ENCODE results near the gene FAM13A. TPM values are rescaled to one million over a fixed set of nuclear protein-coding genes. Genes with fewer than 3 reads are reported as not detected.

FAM13A gene
- total and polyA plus RNA-seq, 10 of the 15 experiments (the other 5 are each of a cell fraction or from before 2014, with no cell fraction given) = 0.05 to 1.8 (median 0.27) TPM; not detected in 1

DNA sequence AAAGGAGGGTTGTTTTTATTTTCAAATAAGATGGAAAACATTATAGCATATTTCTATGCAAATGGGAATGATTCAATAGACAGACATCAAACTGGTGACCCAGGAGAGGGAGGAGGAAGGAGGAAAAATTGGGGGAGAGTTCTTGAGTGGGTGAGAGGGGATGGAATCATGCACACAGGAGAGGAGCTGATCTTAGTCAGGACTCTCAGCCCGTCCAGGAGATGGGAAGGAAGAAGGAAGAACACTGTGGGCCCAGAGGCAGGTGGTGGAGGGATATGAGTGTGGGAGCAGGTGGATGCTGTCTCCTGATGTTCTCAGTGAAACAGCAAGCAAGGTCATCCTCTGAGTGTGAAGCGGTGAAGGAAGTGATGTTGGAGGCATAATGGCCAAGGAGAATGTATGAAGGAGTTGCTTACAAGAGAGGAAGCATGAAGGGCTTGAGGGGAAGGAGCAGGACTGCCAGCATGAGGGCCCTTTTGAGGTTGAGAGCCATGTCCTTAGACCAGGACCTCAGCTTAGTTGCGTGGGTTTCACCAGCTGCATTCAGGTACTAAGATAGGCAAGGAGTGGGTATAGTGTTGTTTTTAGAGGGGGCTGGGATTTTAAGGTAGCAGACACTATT, 197.7 kb downstream of the FAM13A start:
- in situ Hi-C loops (cut with MboI) = no loop called here
- ChIA-PET SMC1A (ENCODE audit: uncharacterized antibody, unreplicated experiment) (interaction anchor here (1.0 to 3.6 kb wide), 13 partner anchors 11 to 164 kb away, joined by 3 to 28 read pairs (median 3); no protein-coding TSS in a partner anchor), RAD21 (ENCODE audit: unreplicated experiment) (interaction anchor here (0.6 to 1.7 kb wide), 3 partner anchors 40 to 49 kb away, joined by 3 to 6 read pairs (median 5); no protein-coding TSS in a partner anchor), POLR2A (interaction anchor here (0.7 to 1.9 kb wide), 3 partner anchors 12 to 53 kb away, joined by 3 to 4 read pairs (median 4); no protein-coding TSS in a partner anchor), CTCF (interaction anchor here (0.9 to 1.9 kb wide), 7 partner anchors 21 to 320 kb away, joined by 3 to 6 read pairs (median 3); no protein-coding TSS in a partner anchor)
- TF ChIP-seq ASH2L (IDR thresholded peaks at IDR 0.05; ENCODE audit: borderline replicate concordance, low read depth) = no peak
- TF ChIP-seq, protein P1, sequence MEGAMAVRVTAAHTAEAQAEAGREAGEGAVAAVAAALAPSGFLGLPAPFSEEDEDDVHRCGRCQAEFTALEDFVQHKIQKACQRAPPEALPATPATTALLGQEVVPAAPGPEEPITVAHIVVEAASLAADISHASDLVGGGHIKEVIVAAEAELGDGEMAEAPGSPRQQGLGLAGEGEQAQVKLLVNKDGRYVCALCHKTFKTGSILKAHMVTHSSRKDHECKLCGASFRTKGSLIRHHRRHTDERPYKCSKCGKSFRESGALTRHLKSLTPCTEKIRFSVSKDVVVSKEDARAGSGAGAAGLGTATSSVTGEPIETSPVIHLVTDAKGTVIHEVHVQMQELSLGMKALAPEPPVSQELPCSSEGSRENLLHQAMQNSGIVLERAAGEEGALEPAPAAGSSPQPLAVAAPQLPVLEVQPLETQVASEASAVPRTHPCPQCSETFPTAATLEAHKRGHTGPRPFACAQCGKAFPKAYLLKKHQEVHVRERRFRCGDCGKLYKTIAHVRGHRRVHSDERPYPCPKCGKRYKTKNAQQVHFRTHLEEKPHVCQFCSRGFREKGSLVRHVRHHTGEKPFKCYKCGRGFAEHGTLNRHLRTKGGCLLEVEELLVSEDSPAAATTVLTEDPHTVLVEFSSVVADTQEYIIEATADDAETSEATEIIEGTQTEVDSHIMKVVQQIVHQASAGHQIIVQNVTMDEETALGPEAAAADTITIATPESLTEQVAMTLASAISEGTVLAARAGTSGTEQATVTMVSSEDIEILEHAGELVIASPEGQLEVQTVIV (IDR thresholded peaks at IDR 0.05; ENCODE audit: borderline replicate concordance, partially characterized antibody) = no peak
- TF ChIP-seq TCF12 (IDR thresholded peaks at IDR 0.05; ENCODE audit: low read depth, low read length) = no peak
- TF ChIP-seq RBBP5 (conservative IDR thresholded peaks at IDR 0.05) = no peak
- TF ChIP-seq SUZ12 (IDR thresholded peaks at IDR 0.05; ENCODE audit: unreplicated experiment) = no peak
- no peak for TF ChIP-seq ETV6 (conservative IDR thresholded peaks at IDR 0.05 in 1 of 2, IDR thresholded peaks at IDR 0.05 in 1 of 2; ENCODE audit: borderline replicate concordance in 1 of 2, low read depth in 1 of 2)
- TF ChIP-seq HDGF (IDR thresholded peaks at IDR 0.05) = peak; percentile 80; the same call in 1 of the 2 replicates
- TF ChIP-seq, protein P2, sequence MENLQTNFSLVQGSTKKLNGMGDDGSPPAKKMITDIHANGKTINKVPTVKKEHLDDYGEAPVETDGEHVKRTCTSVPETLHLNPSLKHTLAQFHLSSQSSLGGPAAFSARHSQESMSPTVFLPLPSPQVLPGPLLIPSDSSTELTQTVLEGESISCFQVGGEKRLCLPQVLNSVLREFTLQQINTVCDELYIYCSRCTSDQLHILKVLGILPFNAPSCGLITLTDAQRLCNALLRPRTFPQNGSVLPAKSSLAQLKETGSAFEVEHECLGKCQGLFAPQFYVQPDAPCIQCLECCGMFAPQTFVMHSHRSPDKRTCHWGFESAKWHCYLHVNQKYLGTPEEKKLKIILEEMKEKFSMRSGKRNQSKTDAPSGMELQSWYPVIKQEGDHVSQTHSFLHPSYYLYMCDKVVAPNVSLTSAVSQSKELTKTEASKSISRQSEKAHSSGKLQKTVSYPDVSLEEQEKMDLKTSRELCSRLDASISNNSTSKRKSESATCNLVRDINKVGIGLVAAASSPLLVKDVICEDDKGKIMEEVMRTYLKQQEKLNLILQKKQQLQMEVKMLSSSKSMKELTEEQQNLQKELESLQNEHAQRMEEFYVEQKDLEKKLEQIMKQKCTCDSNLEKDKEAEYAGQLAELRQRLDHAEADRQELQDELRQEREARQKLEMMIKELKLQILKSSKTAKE (IDR thresholded peaks at IDR 0.05; ENCODE audit: low read depth, poor library complexity, severe bottlenecking) = no peak
- no peaks in the 10 kb centered on the region for H3K36me3 ChIP-seq (ENCODE audit: control insufficient read depth in 2 of 2, insufficient read depth in 2 of 2, low read length in 1 of 2)
- H4K20me1 ChIP-seq (ENCODE audit: control insufficient read depth, insufficient read depth) = no peaks in the 10 kb centered on the region
- H2AFZ ChIP-seq (ENCODE audit: control insufficient read depth, low read depth, low read length) = no peak overlapping the region
- FAIRE-seq (no peak), DNase-seq (ENCODE audit: low read depth, low spot score) (no peak), ATAC-seq (peak; percentile 42)
- H3K4me1 ChIP-seq (ENCODE audit: control insufficient read depth, insufficient read depth, low read length) = peaks cover 6% of the 10 kb centered on the region; the same call in 1 of the 2 replicates
- H3K4me2 ChIP-seq (ENCODE audit: control insufficient read depth, insufficient read depth) = no peak overlapping the region
- H3K27ac ChIP-seq (ENCODE audit: control insufficient read depth, insufficient read depth) = no peak overlapping the region
- no peak overlapping the region for H3K4me3 ChIP-seq
- no TSS peak for BruUV-seq (replicated peaks)
- no peaks in the 10 kb centered on the region for H3K79me2 ChIP-seq (ENCODE audit: control insufficient read depth, insufficient read depth, low read length)
- no peak overlapping the region for H3K9ac ChIP-seq (ENCODE audit: control insufficient read depth, insufficient read depth, low read length)
- intact Hi-C loops (cut with micrococcal nuclease; ENCODE audit: unreplicated experiment) = no loop called here
- H3K27me3 ChIP-seq (replicated peaks in 1 of 2; ENCODE audit: control insufficient read depth in 2 of 2, insufficient read depth in 2 of 2, low read length in 1 of 2) = no peaks in the 10 kb centered on the region
- 33% methylated on average over 3 of the region's 3 CpGs for WGBS (ENCODE audit: insufficient coverage, insufficient replicate concordance, low lambda C conversion rate, missing lambda C conversion rate)
- no peaks in the 10 kb centered on the region for H3K9me3 ChIP-seq (replicated peaks; ENCODE audit: control insufficient read depth, insufficient read depth, low read length)

All from GM12878 (cell line).